Measurements from ENCODE around the gene MTHFD1L.

MTHFD1L gene

GRCh38 chr6:151128763-151129370 lies 263.4 kb downstream of the MTHFD1L start:
- no peak for DNase-seq

GRCh38 chr6:151130329-151130728 lies 264.8 kb downstream of the MTHFD1L start:
- no peak for DNase-seq

DNA sequence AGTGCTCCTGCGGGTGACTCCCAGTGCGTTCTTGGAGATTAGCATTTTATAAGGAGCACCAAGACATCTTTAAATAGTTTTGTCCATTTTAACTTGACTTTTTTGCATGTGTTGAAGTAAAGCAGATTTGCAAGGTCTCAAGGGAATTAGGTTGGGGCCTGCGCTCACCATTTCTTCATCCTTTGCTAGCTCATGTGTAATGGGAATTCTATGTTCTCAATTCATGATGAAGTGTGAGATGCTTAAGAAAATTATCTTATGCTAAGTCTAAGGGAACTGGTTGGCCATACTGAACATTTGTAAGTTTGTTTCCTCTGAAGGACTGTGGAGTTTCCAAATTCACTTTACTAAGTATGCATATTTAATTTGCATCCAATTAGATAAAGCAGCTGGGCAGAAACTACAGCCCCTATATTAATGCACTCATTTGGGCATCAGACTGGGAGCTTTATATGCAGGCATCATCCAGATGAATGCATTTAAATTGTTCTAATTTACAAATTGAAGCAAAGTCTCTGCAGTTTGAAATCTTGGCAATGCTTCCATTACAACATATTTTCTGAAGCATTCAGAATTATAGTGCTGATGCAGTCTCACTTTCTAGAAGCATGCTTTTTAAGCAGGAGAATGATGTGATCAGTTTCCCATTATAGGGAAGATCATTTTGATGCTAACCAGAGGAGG lies 266.0 kb downstream of the MTHFD1L start:
- DNase-seq, result no peak

GRCh38 chr6:151136141-151136755 lies 270.7 kb downstream of the MTHFD1L start:
- DNase-seq, result no peak

GRCh38 chr6:151137542-151137941 lies 272.0 kb downstream of the MTHFD1L start:
- DNase-seq, result no peak

DNA sequence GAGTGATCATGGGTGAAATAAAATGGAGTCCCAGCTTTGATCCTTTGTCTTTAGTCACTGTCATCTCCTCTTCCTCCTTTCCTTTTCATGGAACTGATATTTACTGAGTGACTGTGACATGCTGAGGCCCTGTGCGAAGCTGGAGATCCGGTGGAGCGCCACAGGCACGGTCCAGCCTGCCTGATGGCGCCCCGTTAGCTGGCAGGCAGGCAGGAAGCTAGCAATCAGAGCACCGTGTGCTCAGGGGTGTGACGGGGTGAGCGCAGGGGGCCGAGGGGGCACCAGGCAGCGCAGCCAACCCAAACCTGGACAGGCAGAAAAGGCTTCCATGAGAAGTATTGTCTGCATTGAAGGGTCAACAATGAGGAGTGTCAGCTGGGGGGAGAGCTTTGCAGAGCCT lies 274.0 kb downstream of the MTHFD1L start:
- DNase-seq, result no peak

GRCh38 chr6:151140767-151141166 lies 275.3 kb downstream of the MTHFD1L start:
- DNase-seq, result no peak

- no peak for DNase-seq
Observed at GRCh38 chr6:151141685-151142084, 276.2 kb downstream of the MTHFD1L start.

GRCh38 chr6:151142676-151143075 lies 277.2 kb downstream of the MTHFD1L start:
- no peak for DNase-seq

DNA sequence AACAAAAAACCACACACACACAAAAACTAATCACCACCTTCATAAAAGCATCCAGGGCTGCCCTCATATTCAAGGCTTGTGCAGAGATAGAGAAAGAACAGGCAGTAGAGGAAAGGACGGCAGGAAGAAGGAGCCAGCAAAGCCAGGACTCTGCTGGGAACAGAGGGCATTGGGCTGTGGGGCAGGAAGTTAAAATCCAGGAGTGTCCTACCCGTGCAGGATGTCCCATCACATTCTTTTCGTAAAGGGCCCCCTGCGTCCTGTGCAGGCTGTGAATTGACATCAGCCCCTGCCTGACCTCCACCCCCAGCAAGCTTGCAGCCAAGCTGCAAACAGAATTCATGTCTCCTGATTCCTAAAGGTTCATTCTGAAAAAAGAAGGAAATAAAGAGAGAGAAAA lies 277.8 kb downstream of the MTHFD1L start:
- DNase-seq, result no peak

DNA sequence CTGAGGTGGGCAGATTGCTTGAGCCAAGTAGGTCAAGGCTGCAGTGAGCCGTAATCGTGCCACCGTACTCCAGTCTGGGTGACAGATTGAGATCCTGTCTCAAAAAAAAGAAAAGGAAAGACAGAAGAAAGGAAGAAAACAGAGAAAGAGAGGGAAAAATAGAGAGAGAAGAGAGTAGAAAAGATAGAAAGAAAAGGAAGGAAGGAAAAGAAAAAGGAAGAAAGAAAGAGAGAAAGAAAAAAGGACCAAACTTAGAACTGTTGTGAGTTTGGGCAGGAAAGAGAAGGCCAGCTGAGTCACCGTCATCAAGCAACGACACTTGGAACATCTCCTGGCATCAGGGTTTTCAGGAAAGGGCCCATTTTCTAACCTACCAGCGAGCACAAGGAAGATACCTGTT lies 278.3 kb downstream of the MTHFD1L start:
- DNase-seq, result no peak

DNA sequence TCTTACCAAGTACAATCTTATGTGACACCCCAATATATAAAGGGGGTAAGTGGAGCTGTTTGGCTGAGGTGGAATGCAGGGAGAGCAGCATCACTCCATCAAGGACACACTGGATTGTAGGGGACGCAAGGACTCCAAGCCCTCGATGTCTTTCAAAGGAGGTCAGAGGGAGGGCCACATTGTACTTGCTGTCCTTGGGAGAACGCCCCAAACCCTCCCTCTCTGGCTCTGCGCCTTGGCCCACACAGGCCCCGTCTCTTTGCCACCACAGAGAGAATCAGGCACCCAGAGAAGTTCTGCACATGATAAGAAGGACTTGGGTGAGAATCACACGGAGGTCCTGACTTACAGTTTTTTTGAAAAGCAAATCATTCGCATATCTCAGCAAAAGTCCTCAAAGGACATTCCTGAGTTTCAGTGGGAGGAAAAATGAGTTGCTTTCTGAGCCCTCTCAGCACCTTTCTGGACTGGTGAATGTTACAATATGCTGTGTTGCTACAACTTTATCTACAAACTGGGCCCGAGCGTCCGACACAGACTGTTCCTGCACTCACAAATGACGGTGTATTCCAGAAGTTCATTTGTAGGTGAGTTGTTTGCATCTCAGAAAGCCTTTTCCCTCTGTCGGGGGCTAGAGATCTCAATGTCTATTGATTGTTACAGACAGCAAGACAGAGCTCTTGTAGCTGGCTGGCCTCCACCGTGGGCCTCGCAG lies 281.8 kb downstream of the MTHFD1L start:
- DNase-seq, result no peak

DNA sequence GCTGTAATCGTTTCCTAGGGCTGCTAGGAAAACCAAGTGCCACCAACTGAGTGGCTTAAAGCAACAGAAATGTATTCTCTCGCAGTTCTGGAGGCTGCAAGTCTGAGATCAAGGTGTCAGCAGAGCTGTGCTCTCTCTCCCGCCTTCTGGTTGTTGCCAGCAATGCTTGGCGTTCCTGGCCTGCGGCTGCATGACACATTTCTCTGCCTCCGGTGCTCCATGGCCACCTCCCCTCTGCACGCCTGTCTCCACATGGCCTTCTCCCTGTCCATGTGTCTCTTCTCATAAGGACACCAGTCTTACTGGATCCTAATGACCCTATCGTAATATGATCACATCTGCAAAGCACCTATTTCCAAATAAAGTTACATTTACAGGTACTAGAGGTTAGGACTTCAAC lies 282.6 kb downstream of the MTHFD1L start:
- DNase-seq, result no peak

GRCh38 chr6:151149793-151150192 lies 284.3 kb downstream of the MTHFD1L start:
- no peak for DNase-seq
